ENCODE measurements around the gene NEU4. TPM values are rescaled to one million over a fixed set of nuclear protein-coding genes. Genes with fewer than 3 reads are reported as not detected.
"Not testable (repeated sequence)": the region's sequence is repeated elsewhere in the genome, so short reads cannot be mapped to it uniquely, and the experiment has no call there.

The NEU4 gene
- total RNA-seq, 1 experiment from 2014 or later, result not detected

DNA sequence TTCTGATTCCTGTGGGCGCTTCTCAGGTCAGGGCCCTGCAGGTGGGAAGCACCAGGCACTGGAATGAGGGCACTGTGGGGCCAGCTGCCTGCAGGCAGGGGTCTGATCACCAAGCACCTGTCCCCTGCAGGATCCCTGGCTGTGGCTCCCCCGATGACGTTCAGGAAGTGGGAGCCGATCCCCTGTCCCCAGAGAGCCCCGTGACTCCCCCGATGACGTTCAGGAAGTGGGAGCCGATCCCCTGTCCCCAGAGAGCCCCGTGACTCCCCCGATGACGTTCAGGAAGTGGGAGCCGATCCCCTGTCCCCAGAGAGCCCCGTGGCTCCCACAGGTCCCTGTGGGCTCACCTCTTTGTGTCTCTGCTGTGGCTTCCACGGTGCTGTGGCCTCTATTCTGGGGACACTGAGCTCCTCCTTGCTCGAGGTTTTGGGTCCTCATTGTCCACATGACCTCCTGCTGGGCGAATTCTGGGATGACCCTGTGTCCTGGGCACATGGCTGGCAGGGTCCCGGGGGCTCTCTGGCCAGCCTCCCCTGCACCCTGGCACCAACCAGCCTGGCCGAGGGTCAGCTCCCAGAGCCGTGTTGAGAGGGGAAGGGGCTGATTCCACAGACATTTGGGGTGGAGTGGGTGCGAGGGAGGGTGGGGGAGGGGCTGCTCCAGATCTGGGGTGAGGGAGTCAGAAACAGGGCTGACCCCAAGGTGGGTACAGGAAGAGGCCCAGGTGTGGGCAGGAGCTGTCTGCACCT, 4.8 kb downstream of the NEU4 start:
- no peak for DNase-seq (ENCODE audit: low spot score)

DNA sequence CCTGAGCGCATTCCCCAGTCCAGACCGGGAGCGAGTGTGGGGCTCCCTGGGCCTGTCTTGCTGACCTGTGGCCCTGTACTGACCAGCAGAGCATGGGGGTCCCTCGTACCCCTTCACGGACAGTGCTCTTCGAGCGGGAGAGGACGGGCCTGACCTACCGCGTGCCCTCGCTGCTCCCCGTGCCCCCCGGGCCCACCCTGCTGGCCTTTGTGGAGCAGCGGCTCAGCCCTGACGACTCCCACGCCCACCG, 5.3 kb downstream of the NEU4 start:
- no peak for DNase-seq (ENCODE audit: low spot score)

DNA sequence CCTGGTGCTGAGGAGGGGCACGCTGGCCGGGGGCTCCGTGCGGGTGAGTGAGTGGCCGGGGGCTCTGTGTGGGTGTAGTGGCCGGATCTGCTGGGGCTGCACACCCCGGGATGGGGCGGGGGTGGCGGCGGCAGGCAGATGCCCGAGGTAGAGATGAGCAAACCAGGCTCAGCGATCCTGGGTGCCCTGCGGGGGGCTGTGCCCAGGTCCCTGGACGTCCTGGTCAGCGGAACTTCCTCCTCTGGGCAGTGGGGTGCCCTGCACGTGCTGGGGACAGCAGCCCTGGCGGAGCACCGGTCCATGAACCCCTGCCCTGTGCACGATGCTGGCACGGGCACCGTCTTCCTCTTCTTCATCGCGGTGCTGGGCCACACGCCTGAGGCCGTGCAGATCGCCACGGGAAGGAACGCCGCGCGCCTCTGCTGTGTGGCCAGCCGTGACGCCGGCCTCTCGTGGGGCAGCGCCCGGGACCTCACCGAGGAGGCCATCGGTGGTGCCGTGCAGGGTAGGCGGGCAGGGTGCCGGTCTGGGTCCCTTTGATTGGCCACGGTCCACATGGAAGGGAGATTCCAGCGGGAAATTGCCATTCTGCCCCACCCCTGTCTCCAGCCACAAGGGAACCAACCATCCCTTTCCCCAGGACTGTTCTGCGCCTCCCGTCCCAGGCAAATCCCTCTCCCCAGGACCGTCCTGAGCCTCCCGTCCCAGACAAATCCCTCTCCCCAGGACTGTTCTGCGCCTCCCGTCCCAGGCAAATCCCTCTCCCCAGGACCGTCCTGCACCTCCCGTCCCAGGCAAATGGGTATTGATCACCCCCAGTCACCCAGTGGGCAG, 5.9 kb downstream of the NEU4 start:
- DNase-seq (ENCODE audit: low spot score), result no peak

DNA sequence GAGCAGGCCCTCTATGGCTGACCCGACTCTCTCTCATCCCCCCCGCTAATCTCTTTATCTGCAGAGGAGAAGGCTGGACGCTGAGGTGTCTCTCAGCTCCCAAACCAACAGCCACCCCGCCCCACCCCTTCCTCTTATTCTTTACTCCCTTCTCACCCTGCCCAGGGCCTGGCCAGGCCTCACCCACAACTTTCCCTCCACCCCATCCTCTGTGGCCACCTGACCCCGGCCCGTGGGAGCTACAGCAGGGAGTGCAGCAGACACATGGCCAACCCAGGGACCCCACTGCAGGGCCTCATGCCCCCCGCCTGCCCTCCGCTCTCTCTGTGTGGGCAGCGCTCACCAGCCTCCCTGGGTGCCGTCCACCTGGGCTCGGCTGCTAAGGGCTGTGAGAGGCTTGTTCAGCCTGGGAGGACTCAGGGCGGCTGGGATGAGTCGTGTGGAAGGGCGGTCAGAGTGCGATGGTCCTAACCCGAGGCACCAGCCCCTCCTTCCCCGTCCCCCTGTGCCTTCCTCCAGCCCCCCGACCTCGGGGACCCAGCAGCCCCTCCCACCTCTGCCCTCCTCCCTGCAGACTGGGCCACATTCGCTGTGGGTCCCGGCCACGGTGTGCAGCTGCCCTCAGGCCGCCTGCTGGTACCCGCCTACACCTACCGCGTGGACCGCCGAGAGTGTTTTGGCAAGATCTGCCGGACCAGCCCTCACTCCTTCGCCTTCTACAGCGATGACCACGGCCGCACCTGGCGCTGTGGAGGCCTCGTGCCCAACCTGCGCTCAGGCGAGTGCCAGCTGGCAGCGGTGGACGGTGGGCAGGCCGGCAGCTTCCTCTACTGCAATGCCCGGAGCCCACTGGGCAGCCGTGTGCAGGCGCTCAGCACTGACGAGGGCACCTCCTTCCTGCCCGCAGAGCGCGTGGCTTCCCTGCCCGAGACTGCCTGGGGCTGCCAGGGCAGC, 6.8 kb downstream of the NEU4 start:
- no peak for DNase-seq (ENCODE audit: low spot score)

DNA sequence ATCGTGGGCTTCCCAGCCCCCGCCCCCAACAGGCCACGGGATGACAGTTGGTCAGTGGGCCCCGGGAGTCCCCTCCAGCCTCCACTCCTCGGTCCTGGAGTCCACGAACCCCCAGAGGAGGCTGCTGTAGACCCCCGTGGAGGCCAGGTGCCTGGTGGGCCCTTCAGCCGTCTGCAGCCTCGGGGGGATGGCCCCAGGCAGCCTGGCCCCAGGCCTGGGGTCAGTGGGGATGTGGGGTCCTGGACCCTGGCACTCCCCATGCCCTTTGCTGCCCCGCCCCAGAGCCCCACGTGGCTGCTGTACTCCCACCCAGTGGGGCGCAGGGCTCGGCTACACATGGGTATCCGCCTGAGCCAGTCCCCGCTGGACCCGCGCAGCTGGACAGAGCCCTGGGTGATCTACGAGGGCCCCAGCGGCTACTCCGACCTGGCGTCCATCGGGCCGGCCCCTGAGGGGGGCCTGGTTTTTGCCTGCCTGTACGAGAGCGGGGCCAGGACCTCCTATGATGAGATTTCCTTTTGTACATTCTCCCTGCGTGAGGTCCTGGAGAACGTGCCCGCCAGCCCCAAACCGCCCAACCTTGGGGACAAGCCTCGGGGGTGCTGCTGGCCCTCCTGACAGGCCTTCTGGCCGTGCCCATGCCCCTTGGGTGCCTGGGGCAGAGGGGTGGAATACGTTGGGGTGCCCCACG, 7.6 kb downstream of the NEU4 start:
- no peak for DNase-seq (ENCODE audit: low spot score)

DNA sequence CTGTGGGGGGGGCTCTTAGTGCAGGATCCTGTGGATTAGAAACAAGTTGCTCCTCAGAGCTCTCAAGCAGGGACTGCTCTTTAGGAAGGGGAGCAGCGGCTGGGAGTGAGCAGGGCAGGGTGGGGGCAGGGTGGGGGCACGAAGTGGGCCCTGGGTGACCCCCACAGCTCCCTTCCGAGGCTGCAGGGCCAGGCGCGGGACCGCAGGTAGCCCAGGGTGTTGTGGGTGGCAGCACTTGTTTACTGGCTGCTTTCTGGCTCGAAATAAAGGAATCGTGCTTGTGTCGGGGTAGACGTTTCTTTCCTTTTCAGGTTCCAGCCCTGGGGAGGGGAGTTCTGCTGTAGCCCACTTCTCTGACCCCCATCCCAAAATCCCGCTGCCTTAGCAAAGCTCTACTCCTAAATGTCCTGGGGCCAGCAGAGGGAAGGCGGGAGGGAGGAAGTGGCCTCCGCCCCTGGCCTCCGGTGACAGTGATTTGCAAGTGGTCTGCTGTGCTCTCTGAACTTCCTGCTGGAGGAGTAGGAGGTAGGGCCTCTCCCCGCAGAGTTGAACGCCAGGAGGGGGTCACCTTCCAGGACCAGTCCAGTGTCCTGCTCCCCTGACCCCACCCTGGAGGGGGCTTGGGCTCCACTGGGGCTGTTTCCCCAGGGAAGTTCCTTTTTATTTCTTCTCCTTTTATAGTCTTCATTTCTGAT, 8.3 kb downstream of the NEU4 start:
- DNase-seq (ENCODE audit: low spot score), result no peak

DNA sequence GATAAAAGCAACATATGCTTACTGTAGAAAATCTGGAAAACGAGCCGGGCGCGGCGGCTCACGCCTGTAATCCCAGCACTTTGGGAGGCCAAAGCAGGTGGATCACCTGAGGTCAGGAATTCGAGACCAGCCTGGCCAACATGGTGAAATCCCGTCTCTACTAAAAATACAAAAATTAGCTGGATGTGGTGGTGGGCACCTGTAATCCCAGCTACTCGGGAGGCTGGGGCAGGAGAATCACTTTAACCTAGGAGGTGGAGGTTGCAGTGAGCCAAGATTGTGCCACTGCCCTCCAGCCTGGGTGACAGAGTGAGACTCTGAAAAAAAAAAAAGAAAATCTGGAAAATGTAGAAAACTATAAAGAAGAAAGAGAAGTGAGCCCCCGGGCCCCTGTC, 8.8 kb downstream of the NEU4 start:
- not testable (repeated sequence) for DNase-seq (ENCODE audit: low spot score)

DNA sequence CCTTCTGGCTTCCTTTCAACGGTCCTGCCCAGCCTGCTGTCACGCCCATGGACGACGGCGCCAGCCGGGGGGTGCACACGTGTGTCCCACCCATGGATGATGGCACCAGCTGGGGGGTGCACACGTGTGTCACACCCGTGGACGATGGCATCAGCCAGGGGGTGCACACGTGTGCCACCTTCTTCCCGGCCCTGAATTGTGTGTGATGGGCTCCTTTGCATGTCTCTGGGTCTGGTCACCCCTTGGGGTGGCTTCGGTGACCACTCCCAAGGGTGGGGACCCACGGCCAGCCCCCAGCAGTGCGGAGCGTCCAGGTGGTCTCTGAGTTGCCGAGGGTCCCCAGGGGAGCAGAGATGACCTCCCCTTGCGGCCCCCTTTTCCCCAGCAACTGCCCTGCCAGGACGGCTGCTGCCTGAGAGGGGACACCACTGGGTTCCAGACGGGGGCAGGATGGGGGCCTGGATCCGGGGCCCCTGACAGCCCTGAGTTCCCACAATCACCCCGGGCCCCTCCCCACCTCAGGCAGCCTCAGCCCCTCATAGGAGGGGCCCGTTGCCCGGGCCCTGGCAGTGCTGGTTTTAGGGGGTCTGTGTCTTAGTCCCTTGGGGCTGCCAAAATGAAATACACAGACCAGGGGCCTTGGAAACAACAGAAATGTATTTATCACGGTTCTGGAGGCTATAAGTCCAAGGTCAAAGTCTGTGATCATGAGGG, 9.4 kb downstream of the NEU4 start:
- no peak for DNase-seq (ENCODE audit: low spot score)

DNA sequence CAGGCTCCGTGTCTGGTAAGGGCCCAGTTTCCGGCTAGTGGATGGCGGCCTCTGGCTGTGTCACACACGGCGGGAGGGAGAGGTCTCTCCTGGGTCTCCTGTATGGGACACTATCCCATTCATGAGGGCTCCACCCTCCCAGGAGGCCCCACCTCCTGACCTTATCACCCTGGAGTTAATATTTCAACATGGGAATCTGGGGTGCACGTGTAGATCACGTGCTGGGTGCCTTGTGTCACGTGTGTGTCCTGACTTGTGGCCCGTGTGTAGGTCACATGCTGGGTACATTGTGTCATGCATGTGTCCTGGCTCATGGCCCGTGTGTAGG, 9.9 kb downstream of the NEU4 start:
- no peak for DNase-seq (ENCODE audit: low spot score)

DNA sequence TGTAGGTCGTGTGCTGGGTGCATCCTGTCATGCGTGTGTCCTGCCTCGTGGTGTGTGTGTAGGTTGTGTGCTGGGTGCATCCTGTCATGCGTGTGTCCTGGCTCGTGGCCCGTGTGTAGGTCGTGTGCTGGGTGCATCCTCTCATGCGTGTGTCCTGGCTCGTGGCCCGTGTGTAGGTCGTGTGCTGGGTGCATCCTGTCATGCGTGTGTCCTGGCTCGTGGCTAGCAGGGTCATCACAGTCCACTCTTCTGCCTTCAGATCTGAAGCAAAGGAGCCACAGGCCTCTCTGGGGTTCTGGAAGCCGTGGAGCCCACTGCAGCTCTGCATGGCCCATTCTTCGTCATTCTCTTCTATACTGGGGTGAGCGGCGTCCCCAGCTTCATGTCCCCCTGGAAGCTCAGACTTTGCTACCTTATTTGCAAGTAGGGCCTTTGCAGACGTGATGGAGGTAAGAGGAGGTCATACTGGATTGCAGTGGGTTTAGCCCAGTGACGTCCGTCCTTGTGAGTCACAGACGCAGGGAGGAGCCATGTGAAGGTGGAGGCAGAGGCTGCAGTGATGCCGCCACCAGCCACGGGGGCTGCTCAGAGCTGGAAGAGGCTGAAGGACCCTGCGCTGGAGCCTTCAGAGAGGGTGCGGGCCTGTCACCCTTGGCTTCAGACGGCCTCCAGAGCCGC, 11.1 kb downstream of the NEU4 start:
- DNase-seq (ENCODE audit: low spot score), result not testable (repeated sequence)

DNA sequence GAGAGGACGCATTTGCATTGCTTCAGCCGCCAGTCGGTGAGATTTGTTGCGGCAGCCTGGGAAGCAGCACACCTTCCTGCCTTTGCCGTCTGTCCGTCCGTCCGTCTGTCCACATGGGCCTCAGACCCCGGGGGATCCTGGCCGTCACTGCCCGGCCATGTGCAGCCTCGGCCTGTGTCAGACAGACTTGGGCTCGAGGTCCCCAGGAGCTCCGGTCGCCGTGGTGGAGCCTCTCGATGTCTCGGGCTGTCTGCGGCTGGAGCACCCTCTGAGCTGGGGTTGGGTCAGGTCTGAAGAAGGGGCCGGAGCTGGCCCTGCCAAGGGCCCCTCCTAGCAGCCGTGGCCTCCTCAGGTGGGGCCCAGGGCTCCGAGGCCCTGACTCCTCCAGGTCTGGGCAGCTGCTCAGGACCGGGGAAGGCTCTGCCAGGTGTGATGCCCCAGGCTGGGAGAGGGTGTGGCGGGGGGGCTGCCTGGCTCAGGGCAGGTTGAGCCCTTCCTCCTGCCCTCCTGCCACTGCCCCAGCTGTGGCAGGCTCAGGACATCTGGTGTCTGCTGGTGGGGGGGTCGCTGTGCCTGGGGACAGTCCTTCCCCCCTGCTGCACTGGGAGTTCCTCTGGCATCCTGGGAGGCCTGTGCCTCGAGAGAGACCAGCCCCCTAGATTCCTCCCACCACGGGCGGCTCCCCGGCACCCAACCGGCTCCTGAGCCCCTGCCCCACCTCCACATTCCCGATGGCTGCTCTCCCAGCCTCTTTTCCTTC, 11.8 kb downstream of the NEU4 start:
- no peak for DNase-seq (ENCODE audit: low spot score)

DNA sequence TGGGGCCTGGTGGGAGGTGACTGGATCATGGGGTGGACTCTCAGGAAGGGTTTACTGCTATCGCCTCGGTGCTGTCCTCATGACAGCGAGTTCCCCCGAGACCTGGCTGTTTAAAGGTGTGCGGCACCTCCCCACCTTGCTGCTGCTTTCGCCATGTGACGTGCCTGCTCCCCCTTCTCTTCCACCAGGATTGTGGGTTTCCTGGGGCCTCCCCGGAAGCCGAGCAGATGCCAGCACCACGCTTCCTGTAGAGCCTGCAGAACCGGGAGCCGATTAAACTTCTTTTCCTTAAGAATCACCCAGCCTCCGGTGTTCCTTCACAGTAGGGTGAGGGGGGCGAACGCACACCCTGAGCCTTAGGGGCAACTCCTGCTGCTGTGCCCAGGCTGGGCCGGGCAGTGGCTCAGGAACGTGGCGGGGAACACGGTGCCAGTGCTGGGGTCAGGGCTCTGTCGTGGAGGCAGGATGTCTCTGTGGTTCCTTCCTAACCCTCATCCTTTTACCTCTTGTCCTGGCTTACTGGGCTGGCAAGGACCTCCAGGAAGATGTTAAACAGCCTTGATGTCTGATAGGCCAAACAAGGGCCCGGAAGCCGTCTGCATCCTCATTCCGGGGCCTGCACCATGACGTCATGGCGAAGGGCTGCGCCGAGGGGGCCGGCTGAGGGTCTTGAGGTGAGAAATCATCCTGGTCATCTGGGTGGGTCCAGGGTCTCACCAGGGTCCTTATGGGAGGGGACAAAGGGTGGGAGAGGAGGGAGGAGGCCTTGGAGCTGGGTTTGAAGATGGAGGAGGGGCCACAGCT, 12.7 kb downstream of the NEU4 start:
- no peak for DNase-seq (ENCODE audit: low spot score)

DNA sequence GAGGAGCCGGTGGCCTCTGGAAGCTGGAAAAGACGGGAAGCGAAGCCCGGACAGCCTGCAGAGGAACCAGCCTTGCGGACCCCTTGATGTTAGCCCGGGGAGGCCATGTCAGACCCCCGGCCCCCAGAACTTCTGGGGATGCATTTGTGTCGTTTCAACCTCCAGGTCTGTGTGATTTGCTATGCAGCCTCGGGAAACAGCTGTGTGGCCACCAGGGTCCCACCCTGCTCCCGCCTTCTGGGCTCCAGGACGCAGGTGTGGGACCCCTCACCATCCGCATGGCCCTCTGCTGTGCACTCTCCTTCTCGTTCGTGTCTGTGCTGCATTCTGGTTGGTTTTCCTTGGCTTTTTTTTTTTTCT, 13.3 kb downstream of the NEU4 start:
- no peak for DNase-seq (ENCODE audit: low spot score)

DNA sequence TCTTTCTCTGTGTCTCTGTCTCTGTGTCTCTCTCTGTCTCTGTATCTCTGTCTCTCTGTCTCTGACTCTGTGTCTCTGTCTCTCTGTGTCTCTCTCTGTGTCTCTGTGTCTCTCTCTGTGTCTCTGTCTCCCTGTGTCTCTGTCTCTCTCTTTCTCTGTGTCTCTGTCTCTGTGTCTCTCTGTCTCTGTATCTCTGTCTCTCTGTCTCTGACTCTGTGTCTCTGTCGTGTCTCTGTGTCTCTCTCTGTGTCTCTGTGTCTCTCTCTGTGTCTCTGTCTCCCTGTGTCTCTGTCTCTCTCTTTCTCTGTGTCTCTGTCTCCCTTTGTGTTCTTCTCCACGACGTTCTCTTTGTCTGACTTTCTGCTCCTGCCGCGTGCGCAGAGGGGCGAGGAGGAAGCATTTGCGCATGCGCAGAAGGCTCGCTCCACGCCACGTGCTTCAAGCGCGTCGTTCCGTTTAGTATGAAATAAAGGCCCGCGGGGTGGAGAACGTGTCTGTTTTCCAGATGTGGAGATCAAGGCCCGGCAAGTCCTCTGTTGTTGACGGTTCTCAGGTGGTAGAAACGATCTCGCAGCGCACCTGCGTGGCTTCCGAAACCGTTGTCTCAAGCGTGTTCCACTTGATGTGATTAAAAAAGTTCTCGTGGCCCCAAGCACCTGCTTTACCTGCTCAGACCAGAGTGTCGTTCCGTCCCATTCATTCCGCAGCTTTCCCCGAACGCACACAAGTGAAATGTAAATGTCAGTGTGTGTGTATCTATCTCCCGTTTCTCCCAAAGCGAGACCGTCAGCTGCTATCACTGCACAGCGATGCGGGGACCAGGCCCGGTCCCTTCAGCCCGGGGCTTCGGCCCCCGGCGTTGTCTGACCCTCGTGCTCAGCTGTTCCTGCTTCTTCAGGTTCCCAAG, 14.8 kb downstream of the NEU4 start:
- not testable (repeated sequence) for DNase-seq (ENCODE audit: low spot score)

DNA sequence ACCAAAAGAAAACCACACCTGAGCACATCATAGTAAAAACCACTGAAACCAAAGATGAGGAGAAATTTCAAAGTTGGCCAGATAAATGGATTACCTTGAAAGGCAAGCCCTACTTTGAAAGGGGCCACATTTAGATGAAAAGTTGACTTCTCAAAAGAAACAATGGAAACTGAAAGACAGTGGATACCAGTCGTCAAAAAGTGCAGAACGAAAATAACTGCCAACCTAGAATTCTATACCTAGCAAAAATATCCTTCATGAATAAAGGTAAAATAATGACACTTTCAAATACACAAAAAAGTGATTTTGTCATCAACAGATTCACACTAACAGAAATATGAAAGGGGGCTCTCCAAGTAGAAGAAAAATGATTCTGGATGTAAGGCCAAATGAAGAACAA, 18.4 kb downstream of the NEU4 start:
- no peak for DNase-seq (ENCODE audit: low spot score)

DNA sequence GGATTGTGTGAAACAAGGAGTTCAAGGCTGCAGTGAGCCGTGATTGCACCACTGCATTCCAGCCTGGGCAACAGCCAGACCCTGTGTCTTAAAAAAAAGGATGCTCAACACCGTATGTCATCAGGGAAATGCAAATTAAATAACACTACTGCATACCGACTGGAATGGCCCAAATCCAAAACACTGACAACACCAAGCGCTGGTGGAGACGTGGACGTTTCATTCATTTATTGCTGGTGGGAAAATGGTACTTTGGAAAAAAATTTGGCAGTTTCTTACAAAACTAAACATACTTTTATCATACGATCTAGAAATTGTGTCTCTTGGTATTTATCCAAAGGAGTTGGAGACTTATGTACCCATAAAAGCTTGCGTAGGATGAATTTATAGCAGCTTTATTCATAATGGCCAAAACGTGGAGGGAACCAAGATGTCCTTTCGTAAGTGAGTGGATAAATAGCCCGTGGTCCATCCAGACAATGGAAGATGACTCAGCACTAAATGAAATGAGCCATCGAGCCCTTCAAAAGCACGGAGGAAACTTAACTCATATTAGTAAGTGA, 24.2 kb downstream of the NEU4 start:
- peak; percentile 43 for DNase-seq (ENCODE audit: low spot score)

All from A172 (cell line).